GM21576 (cell line): ENCODE measurements around the gene AQP3.
"Not testable (repeated sequence)": the region's sequence is repeated elsewhere in the genome, so short reads cannot be mapped to it uniquely, and the experiment has no call there.

Experiments
- ATAC-seq: cut with Tn5 transposase; IDR thresholded peaks from one replicate; pipeline ENCODE4 v1.9.1; 2021; ENCODE audit warnings: mild to moderate bottlenecking, moderate library complexity; ENCODE audit not compliant: unreplicated experiment

AQP3 gene

GRCh38 chr9:33465596-33466564 is 18.5 kb upstream of the AQP3 start:
- ATAC-seq, result no peak

- ATAC-seq, result no peak
Measured at GRCh38 chr9:33465096-33465495, 17.7 kb upstream of the AQP3 start.

- ATAC-seq, result no peak
Measured at GRCh38 chr9:33464045-33464636, 16.7 kb upstream of the AQP3 start.

- ATAC-seq, result no peak
Measured at GRCh38 chr9:33463151-33463550, 15.8 kb upstream of the AQP3 start.

GRCh38 chr9:33461492-33461891 is 14.1 kb upstream of the AQP3 start:
- no peak for ATAC-seq

GRCh38 chr9:33460854-33461253 is 13.5 kb upstream of the AQP3 start:
- no peak for ATAC-seq

- no peak for ATAC-seq
Measured at GRCh38 chr9:33459115-33459514, 11.7 kb upstream of the AQP3 start.

- ATAC-seq, result no peak
Measured at GRCh38 chr9:33458444-33458843, 11.1 kb upstream of the AQP3 start.

GRCh38 chr9:33455945-33456344 is 8.6 kb upstream of the AQP3 start:
- ATAC-seq, result no peak

- ATAC-seq, result not testable (repeated sequence)
Measured at GRCh38 chr9:33455456-33455855, 8.1 kb upstream of the AQP3 start.

- ATAC-seq, result not testable (repeated sequence)
Measured at GRCh38 chr9:33454661-33455026, 7.3 kb upstream of the AQP3 start.

- no peak for ATAC-seq
Measured at GRCh38 chr9:33453999-33454660, 6.7 kb upstream of the AQP3 start.

- no peak for ATAC-seq
Measured at GRCh38 chr9:33453286-33453860, 6.0 kb upstream of the AQP3 start.

- no peak for ATAC-seq
Measured at GRCh38 chr9:33452828-33453271, 5.5 kb upstream of the AQP3 start.

- ATAC-seq, result no peak
Measured at GRCh38 chr9:33450621-33451146, 3.3 kb upstream of the AQP3 start.

- no peak for ATAC-seq
Measured at GRCh38 chr9:33449715-33450114, 2.3 kb upstream of the AQP3 start.

GRCh38 chr9:33447799-33448553 is 583 bp upstream of the AQP3 start:
- peak; percentile 2 for ATAC-seq

- peak; percentile 88 for ATAC-seq
Measured at GRCh38 chr9:33446240-33446945, 1.0 kb downstream of the AQP3 start.

GRCh38 chr9:33445389-33446239 is 1.8 kb downstream of the AQP3 start:
- no peak for ATAC-seq
